Brain pericyte (primary cell): ENCODE data around the gene PRMT1.
A peak's percentile ranks its signal among the peaks of the same experiment; 100 is the strongest.

Experiments used
- DNase-seq: peaks from one replicate; pipeline ENCODE4 v3.0.0-alpha.2; 2012; ENCODE audit warnings: low read depth, low spot score

PRMT1 gene

GRCh38 chr19:49667473-49667872 lies 9.6 kb upstream of the PRMT1 start:
- DNase-seq, result no peak

- no peak for DNase-seq
These were observed 7.6 kb upstream of the PRMT1 start for GRCh38 chr19:49669516-49669915.

GRCh38 chr19:49672131-49672919 lies 4.7 kb upstream of the PRMT1 start:
- DNase-seq, result no peak

- no peak for DNase-seq
These were observed 811 bp upstream of the PRMT1 start for GRCh38 chr19:49676136-49676783.

GRCh38 chr19:49676784-49677230 lies 264 bp upstream of the PRMT1 start:
- peak; percentile 100 for DNase-seq

GRCh38 chr19:49677901-49678674 lies 1.0 kb downstream of the PRMT1 start:
- DNase-seq, result no peak

- no peak for DNase-seq
These were observed 2.1 kb downstream of the PRMT1 start for GRCh38 chr19:49678985-49679770.

- no peak for DNase-seq
These were observed 2.8 kb downstream of the PRMT1 start for GRCh38 chr19:49679771-49680413.

- peak; percentile 77 for DNase-seq
These were observed 3.6 kb downstream of the PRMT1 start for GRCh38 chr19:49680421-49681351.

GRCh38 chr19:49681830-49682229 lies 4.8 kb downstream of the PRMT1 start:
- DNase-seq, result no peak

- DNase-seq, result no peak
These were observed 5.2 kb downstream of the PRMT1 start for GRCh38 chr19:49682274-49682673.

GRCh38 chr19:49683814-49684250 lies 6.8 kb downstream of the PRMT1 start:
- no peak for DNase-seq

- DNase-seq, result no peak
These were observed 7.3 kb downstream of the PRMT1 start for GRCh38 chr19:49684251-49684982.

- no peak for DNase-seq
These were observed 8.0 kb downstream of the PRMT1 start for GRCh38 chr19:49684983-49685553.

- DNase-seq, result no peak
These were observed 8.8 kb downstream of the PRMT1 start for GRCh38 chr19:49685845-49686332.

GRCh38 chr19:49686503-49687088 lies 9.5 kb downstream of the PRMT1 start:
- DNase-seq, result no peak

- DNase-seq, result no peak
These were observed 10.1 kb downstream of the PRMT1 start for GRCh38 chr19:49687150-49687549.
